Medulla oblongata (tissue), 1 donor: Measurements from ENCODE around the gene PPP2R2B.

Experiments used
- DNase-seq: peaks from one replicate; pipeline ENCODE4 v3.0.0-alpha.2; 2015; ENCODE audit errors: extremely low spot score

PPP2R2B gene

DNA sequence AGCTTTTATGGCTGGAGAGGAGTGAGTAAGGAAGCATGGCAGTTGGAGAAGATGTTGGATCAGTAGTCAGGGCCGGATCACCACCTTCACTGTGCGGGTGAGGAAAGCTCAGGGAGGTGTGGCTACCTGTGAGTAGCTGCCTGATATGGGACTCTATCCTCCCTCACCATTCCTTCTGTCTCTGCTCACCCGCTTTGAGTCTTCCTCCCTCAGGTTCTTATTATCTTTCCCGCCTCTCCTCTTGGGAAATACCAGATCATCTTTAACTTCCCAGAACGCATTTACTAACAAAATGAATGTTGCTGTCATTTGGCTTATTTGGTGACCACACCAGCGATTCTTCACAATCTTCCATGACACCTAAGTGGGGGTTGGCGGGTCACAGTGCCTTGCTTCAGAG lies 221.9 kb downstream of the PPP2R2B start:
- DNase-seq = no peak

- DNase-seq = no peak
Measured at GRCh38 chr5:146653560-146653959, 225.0 kb downstream of the PPP2R2B start.

- DNase-seq = no peak
Measured at GRCh38 chr5:146652547-146652946, 226.0 kb downstream of the PPP2R2B start.

- peak; percentile 66 for DNase-seq
Measured at GRCh38 chr5:146647656-146648199, 230.8 kb downstream of the PPP2R2B start.

- no peak for DNase-seq
Measured at GRCh38 chr5:146646441-146646840, 232.1 kb downstream of the PPP2R2B start.

- DNase-seq = no peak
Measured at GRCh38 chr5:146645342-146645741, 233.2 kb downstream of the PPP2R2B start.

DNA sequence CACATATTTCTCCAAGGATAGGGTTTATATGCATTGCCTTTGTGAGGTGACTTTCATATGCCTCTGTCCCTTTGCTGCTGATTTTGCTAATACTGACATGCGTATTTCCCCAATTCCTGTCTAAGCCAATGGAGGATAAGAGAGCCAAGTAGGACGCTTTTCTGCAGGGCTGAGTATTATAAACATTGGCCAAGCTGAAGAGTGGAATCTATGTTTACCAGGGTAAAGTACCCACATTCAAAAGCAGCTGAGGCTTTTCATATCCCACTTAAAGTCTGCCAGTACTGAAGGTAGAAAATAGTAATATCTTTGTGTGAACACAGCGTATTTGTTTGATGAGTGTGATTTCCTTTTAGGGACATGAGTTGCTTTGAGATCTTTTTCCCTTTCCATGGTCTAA lies 233.7 kb downstream of the PPP2R2B start:
- no peak for DNase-seq

GRCh38 chr5:146643776-146644175 lies 234.8 kb downstream of the PPP2R2B start:
- DNase-seq = no peak

GRCh38 chr5:146642410-146642809 lies 236.1 kb downstream of the PPP2R2B start:
- no peak for DNase-seq

GRCh38 chr5:146641941-146642340 lies 236.6 kb downstream of the PPP2R2B start:
- no peak for DNase-seq

DNA sequence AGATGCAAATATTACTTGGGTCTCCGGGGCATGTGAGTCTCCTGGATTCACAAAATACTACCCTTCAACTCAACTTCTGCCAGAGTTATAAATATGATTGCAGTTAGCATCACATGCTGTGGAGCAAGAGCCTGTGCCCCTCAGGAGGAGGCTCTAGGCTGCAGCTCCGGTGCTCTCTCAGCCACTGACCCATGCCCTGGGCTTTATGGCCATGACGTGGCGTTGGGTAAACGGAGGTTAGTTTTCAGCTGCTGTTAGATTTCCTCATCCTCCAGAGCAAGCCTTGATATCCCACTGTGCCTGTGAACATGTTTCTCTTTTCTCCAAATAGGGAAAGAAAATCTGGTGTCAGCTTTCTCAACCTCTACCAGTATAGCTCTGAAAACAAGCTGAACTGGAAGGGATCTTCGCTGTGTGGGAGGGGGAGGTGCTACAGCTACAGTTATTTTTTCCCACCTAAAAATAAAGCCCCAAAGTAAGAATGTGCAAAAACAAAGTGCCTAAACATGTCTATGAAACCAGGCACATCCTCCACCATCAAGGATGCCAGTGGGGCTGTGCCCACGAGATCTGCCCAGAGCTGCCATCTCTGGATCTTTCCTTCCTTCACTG lies 238.2 kb downstream of the PPP2R2B start:
- no peak for DNase-seq

DNA sequence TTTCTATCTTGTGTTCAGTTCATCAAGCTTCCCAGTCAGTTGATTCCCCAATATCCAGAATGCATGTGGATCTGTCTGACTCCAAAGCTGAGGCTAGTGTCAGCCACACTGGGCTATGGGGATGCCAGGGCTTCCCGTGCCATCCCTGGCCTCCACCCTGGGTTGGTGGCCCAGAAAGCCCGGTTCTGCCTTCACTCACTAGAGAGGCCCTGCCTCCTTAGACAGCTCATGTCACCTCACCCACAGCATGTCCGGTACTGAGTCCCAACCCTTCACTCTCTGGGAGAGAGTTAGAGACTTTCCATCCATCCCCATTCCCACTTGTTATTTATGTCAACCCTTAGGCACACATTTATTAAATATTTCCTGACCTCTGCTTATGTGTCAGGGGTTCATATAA lies 243.1 kb downstream of the PPP2R2B start:
- no peak for DNase-seq

GRCh38 chr5:146633323-146633764 lies 245.2 kb downstream of the PPP2R2B start:
- DNase-seq = peak; percentile 12

GRCh38 chr5:146632620-146633322 lies 245.8 kb downstream of the PPP2R2B start:
- DNase-seq = no peak

GRCh38 chr5:146630472-146630871 lies 248.1 kb downstream of the PPP2R2B start:
- no peak for DNase-seq

DNA sequence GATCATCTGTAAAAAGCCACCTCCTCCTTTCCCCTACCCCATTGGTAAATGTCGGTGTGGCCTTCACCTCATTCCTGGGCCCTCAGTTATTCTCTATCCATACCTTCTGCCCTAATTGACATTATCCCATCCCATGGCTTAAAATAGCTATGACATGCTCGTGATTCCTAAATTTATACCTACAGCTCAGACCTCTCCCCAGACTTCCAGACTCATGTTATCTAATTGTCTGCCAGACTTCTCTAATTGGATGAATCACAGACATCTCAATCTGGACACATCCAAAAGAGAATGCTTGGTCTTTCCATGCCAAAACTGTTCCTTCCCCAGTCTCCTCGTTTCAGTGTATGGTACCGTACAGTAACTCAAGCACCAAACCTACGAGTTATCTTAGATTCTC lies 249.6 kb downstream of the PPP2R2B start:
- no peak for DNase-seq

DNA sequence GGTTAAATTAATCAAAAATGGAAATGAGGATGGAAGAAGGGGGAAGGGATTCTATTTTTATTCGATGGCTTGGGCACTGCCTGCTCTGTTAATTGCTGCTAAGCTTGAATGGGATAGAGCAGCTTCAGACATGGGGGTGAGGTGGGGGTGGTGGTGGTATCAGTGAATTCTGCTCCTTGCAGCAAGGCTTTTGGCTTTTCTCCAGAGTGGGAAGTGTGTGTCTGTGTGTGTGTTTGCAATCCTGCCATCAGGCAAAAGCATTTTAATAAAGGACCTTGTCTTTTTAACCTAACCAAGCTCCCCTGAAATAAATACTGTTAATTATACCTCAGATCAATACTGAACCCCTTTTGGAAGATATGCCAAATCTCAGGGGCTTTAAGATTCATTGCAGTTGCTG lies 251.6 kb downstream of the PPP2R2B start:
- no peak for DNase-seq

DNA sequence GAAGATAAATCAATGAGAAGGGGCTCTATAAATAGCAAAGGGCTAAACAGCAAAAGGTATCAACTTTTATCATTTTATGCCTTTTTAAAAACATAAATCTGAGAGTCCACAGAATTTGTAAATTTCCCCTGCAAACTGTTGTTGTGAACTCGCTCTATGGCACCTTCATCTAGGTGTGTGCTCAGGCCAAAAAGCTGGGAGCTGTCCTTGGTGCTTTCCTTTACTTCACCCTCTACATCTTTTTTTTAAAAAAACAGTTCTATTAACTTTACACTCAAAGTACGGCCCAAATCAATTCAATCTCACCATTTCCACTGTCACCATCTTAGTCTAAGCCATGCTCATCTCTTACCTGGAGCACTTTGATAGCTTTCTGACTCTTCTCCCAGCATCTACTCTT lies 254.4 kb downstream of the PPP2R2B start:
- DNase-seq = no peak

GRCh38 chr5:146623666-146624065 lies 254.9 kb downstream of the PPP2R2B start:
- DNase-seq = no peak

DNA sequence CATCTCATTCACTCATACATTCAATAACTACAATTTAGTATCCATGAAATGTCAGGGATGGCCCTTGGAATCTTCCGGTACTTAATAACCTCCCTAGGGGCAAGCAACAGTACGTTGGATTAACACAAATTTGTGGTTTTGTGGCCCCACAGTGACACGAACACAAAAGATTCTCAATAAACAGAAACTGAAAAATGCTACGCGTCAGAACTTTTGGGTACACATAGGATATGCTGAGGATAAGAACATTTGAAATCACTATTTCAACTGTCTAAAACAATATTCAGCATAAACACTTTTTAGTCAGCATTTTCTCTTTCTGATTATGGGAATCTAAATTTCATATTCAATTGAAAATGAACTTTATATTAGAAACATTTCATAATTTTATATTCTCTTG lies 255.5 kb downstream of the PPP2R2B start:
- DNase-seq = no peak

DNA sequence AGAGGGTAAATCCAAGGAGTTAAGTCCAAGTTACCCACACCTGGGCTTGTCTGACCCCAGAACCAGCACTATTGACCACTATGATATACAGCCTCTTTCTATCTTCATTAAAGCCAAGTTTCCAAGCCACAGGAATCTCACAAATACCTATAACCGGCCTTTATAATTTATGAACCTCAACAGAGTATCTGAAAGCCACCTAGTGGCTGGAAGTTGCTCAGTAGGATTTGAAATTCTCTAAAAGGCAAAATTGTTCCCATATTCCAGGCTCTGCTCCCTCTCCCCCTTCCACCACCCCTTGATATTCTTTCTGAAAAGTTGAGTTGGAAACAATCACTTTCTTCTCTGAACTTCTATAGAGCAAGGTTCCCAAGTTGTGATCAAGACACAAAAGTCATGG lies 256.2 kb downstream of the PPP2R2B start:
- no peak for DNase-seq

GRCh38 chr5:146620669-146621051 lies 257.9 kb downstream of the PPP2R2B start:
- peak; percentile 32 for DNase-seq

DNA sequence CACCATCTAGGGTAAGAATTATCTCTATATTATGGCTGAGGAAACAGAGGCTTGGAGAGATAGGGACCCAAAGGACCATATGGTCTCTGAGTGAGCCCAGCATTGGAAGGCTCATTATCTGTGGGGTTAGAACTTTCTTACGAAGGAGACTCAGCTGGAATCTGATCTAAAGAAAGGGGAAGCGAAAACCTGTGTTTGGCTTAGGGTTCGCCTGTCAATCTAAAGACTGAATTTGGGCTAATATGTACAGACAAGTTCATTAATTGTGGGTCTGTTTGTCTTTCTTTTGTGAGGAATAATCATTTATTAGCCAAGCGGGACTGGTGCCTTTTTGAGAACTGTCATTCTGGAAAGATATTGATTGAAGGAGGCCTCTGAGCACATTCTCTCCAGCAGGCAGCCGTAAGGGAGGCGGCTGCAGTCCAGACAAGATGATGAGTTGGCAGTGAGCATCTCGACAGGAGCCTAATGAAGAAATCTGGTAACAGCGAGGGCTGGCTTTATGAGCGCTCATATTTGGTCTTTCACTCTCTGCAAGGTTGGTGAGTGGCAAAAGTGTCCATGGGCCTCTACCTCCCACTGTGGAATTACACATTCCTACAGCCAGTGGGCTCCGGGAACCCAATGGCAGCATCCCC lies 258.4 kb downstream of the PPP2R2B start:
- no peak for DNase-seq
